Gastrocnemius medialis (tissue), 4 donors: Measurements from ENCODE around the gene UBLCP1.
"Not testable (repeated sequence)": the region's sequence is repeated elsewhere in the genome, so short reads cannot be mapped to it uniquely, and the experiment has no call there.

ENCODE experiments used
- CTCF ChIP-seq, 5 experiments: fragments of 450-650 bp in 3 of 5; fragments of 200-600 bp in 2 of 5; sonication (generic) in 2 of 5; IDR thresholded peaks in 4 of 5; conservative IDR thresholded peaks in 1 of 5; 1 replicate in 4 of 5; 2 replicates in 1 of 5; pipeline ENCODE4 v1.5.1; 2016 to 2019; ENCODE audit warnings: antibody characterized with exemption in 5 of 5, mild to moderate bottlenecking in 3 of 5, moderate library complexity in 3 of 5
- POLR2A ChIP-seq, 2 donors: fragments of 450-650 bp; IDR thresholded peaks; one replicate each; pipeline ENCODE4 v1.6.1; 2017; ENCODE audit warnings: antibody characterized with exemption in 2 of 2, mild to moderate bottlenecking in 2 of 2, moderate library complexity in 2 of 2

GRCh38 chr5:159260212-159260611 lies 2.9 kb upstream of the UBLCP1 start:
- not testable (repeated sequence) for TF ChIP-seq CTCF (IDR thresholded peaks at IDR 0.05 in 4 of 5, conservative IDR thresholded peaks at IDR 0.05 in 1 of 5); POLR2A (IDR thresholded peaks at IDR 0.05)
